ENCODE measurements around the gene SPRR2A. TPM values are rescaled to one million over a fixed set of nuclear protein-coding genes. Genes with fewer than 3 reads are reported as not detected.

Gene SPRR2A
- total RNA-seq, 1 experiment from 2014 or later: not detected

GRCh38 chr1:153035211-153035610 is 22.1 kb downstream of the SPRR2A start:
- no peaks in the 10 kb centered on the region for H3K9me2 ChIP-seq (ENCODE audit: insufficient read depth)
- H3K36me3 ChIP-seq (ENCODE audit: control insufficient read depth in 1 of 2, insufficient read depth in 2 of 2, low read length in 2 of 2): no peaks in the 10 kb centered on the region
- H3K9ac ChIP-seq (ENCODE audit: low read length): no peak overlapping the region
- intact Hi-C loops (cut with micrococcal nuclease): no loop called here
- ChIA-PET POLR2A (no interaction called here), RAD21 (ENCODE audit: low non-redundant PET in 1 of 2, low total read pairs in 2 of 2, uncharacterized antibody in 2 of 2, unreplicated experiment in 2 of 2) (no interaction called here), CTCF (no interaction called here)
- no peaks in the 10 kb centered on the region for H3K9me3 ChIP-seq (ENCODE audit: control insufficient read depth in 1 of 2, insufficient read depth in 1 of 2, low read depth in 1 of 2, low read length in 2 of 2)
- no peak overlapping the region for H3K27ac ChIP-seq (ENCODE audit: low read depth, low read length)
- no peak overlapping the region for H2AFZ ChIP-seq (ENCODE audit: low read depth, low read length, poor library complexity, severe bottlenecking)
- H3K79me2 ChIP-seq (ENCODE audit: insufficient read depth, low read length): no peaks in the 10 kb centered on the region
- H3K4me2 ChIP-seq (ENCODE audit: low read length): no peak overlapping the region
- no peak for ATAC-seq
- peaks cover 0 to 6% of the 10 kb centered on the region in 2 experiments; a peak in 1 of 4 replicates for H3K4me1 ChIP-seq (ENCODE audit: control insufficient read depth in 1 of 2, insufficient read depth in 2 of 2, low read length in 2 of 2)
- TF ChIP-seq CTCF (IDR thresholded peaks at IDR 0.05 in 2 of 3, conservative IDR thresholded peaks at IDR 0.05 in 1 of 3; ENCODE audit: borderline replicate concordance in 1 of 3, insufficient read depth in 1 of 3, low read depth in 2 of 3, low read length in 2 of 3) (no peak), POLR2AphosphoS5 (IDR thresholded peaks at IDR 0.05; ENCODE audit: low read depth, low read length) (no peak), TCF7L2 (IDR thresholded peaks at IDR 0.05; ENCODE audit: borderline replicate concordance, extremely low read depth, insufficient read depth, insufficient read length) (no peak), CBX3 (IDR thresholded peaks at IDR 0.05; ENCODE audit: low read depth) (no peak), ELF1 (IDR thresholded peaks at IDR 0.05; ENCODE audit: borderline replicate concordance, low read depth) (no peak), FOSL1 (IDR thresholded peaks at IDR 0.05; ENCODE audit: low read depth) (no peak)
- DNase-seq (ENCODE audit: low read depth, low spot score): no peak
- no TSS peak for BruUV-seq (replicated peaks)
- H3K27me3 ChIP-seq (ENCODE audit: insufficient read depth, low read length): peaks cover 4% of the 10 kb centered on the region
- H4K20me1 ChIP-seq (ENCODE audit: insufficient read depth): no peaks in the 10 kb centered on the region
- no peak overlapping the region for H3K4me3 ChIP-seq (replicated peaks in 1 of 2; ENCODE audit: low read depth in 1 of 2, low read length in 2 of 2)

- Histone ChIP-seq H3K9ac (ENCODE audit: low read length) (no peak overlapping the region), H4K20me1 (ENCODE audit: insufficient read depth) (no peaks in the 10 kb centered on the region), H3K36me3 (ENCODE audit: control insufficient read depth in 1 of 2, insufficient read depth in 2 of 2, low read length in 2 of 2) (no peaks in the 10 kb centered on the region), H3K9me2 (ENCODE audit: insufficient read depth) (no peaks in the 10 kb centered on the region), H3K79me2 (ENCODE audit: insufficient read depth, low read length) (no peaks in the 10 kb centered on the region), H3K4me2 (ENCODE audit: low read length) (no peak overlapping the region), H3K27me3 (ENCODE audit: insufficient read depth, low read length) (peaks cover 7% of the 10 kb centered on the region), H3K9me3 (ENCODE audit: control insufficient read depth in 1 of 2, insufficient read depth in 1 of 2, low read depth in 1 of 2, low read length in 2 of 2) (no peaks in the 10 kb centered on the region), H3K27ac (ENCODE audit: low read depth, low read length) (no peak overlapping the region), H2AFZ (ENCODE audit: low read depth, low read length, poor library complexity, severe bottlenecking) (no peak overlapping the region), H3K4me3 (replicated peaks in 1 of 2; ENCODE audit: low read depth in 1 of 2, low read length in 2 of 2) (no peak overlapping the region), H3K4me1 (ENCODE audit: control insufficient read depth in 1 of 2, insufficient read depth in 2 of 2, low read length in 2 of 2) (peaks cover 0 to 6% of the 10 kb centered on the region in 2 experiments; a peak in 1 of 4 replicates)
- TF ChIP-seq CTCF (IDR thresholded peaks at IDR 0.05 in 2 of 3, conservative IDR thresholded peaks at IDR 0.05 in 1 of 3; ENCODE audit: borderline replicate concordance in 1 of 3, insufficient read depth in 1 of 3, low read depth in 2 of 3, low read length in 2 of 3) (peak; percentile 37 to 56 (median 53); a peak in 5 of 6 replicates), FOSL1 (IDR thresholded peaks at IDR 0.05; ENCODE audit: low read depth) (peak; percentile 46), SRF (IDR thresholded peaks at IDR 0.05; ENCODE audit: low read depth) (0 out of 2 replicates have a peak, but pooled peaks have one; percentile 18), ELF1 (IDR thresholded peaks at IDR 0.05; ENCODE audit: borderline replicate concordance, low read depth) (no peak), EZH2phosphoT487 (IDR thresholded peaks at IDR 0.05; ENCODE audit: borderline replicate concordance) (no peak), CEBPB (IDR thresholded peaks at IDR 0.05; ENCODE audit: low read depth) (peak; percentile 50), RAD21 (IDR thresholded peaks at IDR 0.05; ENCODE audit: low read depth) (peak; percentile 65)
- peak; percentile 36 for DNase-seq (ENCODE audit: low read depth, low spot score)
- ATAC-seq: peak; percentile 98
- ChIA-PET POLR2A (no interaction called here), RAD21 (ENCODE audit: low non-redundant PET in 1 of 2, low total read pairs in 2 of 2, uncharacterized antibody in 2 of 2, unreplicated experiment in 2 of 2) (interaction anchor here (0.6 kb wide), 2 partner anchors 113 to 115 kb away, joined by 3 read pairs; no protein-coding TSS in a partner anchor), CTCF (interaction anchor here (1.1 kb wide), 1 partner anchor 160 kb away, joined by 3 read pairs; no protein-coding TSS in a partner anchor)
- BruUV-seq (replicated peaks): no TSS peak
- intact Hi-C loops (cut with micrococcal nuclease): loop anchor here (5.0 kb wide), 2 partner anchors 160 to 380 kb away; no protein-coding TSS in a partner anchor
Observed at GRCh38 chr1:153032677-153033308, 24.5 kb downstream of the SPRR2A start.
